CD8-positive, alpha-beta memory T cell (primary cell): ENCODE results near the gene USP47. TPM values are rescaled to one million over a fixed set of nuclear protein-coding genes. Genes with fewer than 3 reads are reported as not detected.

Experiments
- CTCF ChIA-PET: fragments of 350-600 bp; sonication (Branson Sonifier 250); formaldehyde crosslinking; loops from one replicate; lab custom pipeline; 2021; ENCODE audit warnings: antibody characterized with exemption; lab: Charles Lee
- POLR2A ChIA-PET: fragments of 350-600 bp; sonication (Branson Sonifier 250); formaldehyde crosslinking; loops from one replicate; lab custom pipeline; 2021; ENCODE audit warnings: antibody characterized with exemption; lab: Charles Lee
- DNase-seq, 5 donors: peaks; one replicate each; pipeline versions ENCODE4 v3.0.0 to v3.0.0-alpha.2; 2020 to 2022; ENCODE audit warnings: mixed read lengths in 1 of 5
- H3K27ac ChIP-seq: one replicate; pipeline ENCODE4 v1.7.0; 2013; ENCODE audit warnings: low read depth, mild to moderate bottlenecking, low read length, moderate library complexity
- H3K27me3 ChIP-seq: 2 replicates; pipeline ENCODE4 v1.7.0; 2013; ENCODE audit warnings: low read length, mild to moderate bottlenecking; ENCODE audit not compliant: insufficient read depth, poor library complexity, severe bottlenecking
- H3K36me3 ChIP-seq: 2 replicates; pipeline ENCODE4 v1.7.0; 2013; ENCODE audit warnings: mild to moderate bottlenecking, low read length, moderate library complexity; ENCODE audit not compliant: insufficient read depth
- H3K4me1 ChIP-seq: 2 replicates; pipeline ENCODE4 v1.7.0; 2013; ENCODE audit warnings: mild to moderate bottlenecking, low read length, moderate library complexity; ENCODE audit not compliant: insufficient read depth
- H3K4me3 ChIP-seq: 2 replicates; pipeline ENCODE4 v1.7.0; 2013; ENCODE audit warnings: mild to moderate bottlenecking, low read length
- H3K9me3 ChIP-seq: 2 replicates; pipeline ENCODE4 v1.7.0; 2013; ENCODE audit warnings: mild to moderate bottlenecking, low read length
- H3K27ac Mint-ChIP-seq, 8 donors: one replicate each; pipeline ENCODE4 v1.8.0; 2020 to 2021; ENCODE audit warnings: mixed read lengths in 8 of 8, mild to moderate bottlenecking in 6 of 8, inconsistent platforms in 3 of 8, moderate library complexity in 3 of 8
- H3K27me3 Mint-ChIP-seq, 2 donors: one replicate each; pipeline ENCODE4 v1.8.0; 2020 to 2021; ENCODE audit warnings: mixed read lengths in 2 of 2, mild to moderate bottlenecking in 1 of 2, moderate library complexity in 1 of 2
- H3K36me3 Mint-ChIP-seq, 3 donors: one replicate each; pipeline ENCODE4 v1.8.0; 2020 to 2021; ENCODE audit warnings: mixed read lengths in 3 of 3, inconsistent platforms in 1 of 3, mild to moderate bottlenecking in 1 of 3
- H3K4me1 Mint-ChIP-seq, 3 donors: one replicate each; pipeline ENCODE4 v1.8.0; 2020 to 2021; ENCODE audit warnings: mixed read lengths in 3 of 3, inconsistent platforms in 1 of 3, mild to moderate bottlenecking in 1 of 3
- H3K4me3 Mint-ChIP-seq, 7 donors: one replicate each; pipeline ENCODE4 v1.8.0; 2020 to 2021; ENCODE audit warnings: mixed read lengths in 7 of 7, mild to moderate bottlenecking in 6 of 7, moderate library complexity in 4 of 7, inconsistent platforms in 2 of 7
- H3K9me3 Mint-ChIP-seq, 5 donors: one replicate each; pipeline ENCODE4 v1.8.0; 2020 to 2022; ENCODE audit warnings: mixed read lengths in 5 of 5, mild to moderate bottlenecking in 3 of 5, moderate library complexity in 2 of 5, inconsistent platforms in 1 of 5
- polyA plus RNA-seq: library from polyadenylated mRNA; unstranded; fragments of 300-500 nt; fragmentation: Illumina TruSeq; gene quantifications from one replicate; pipeline ENCODE4 v1.2.3, GENCODE V29; 2021
- total RNA-seq, 2 experiments: library from RNA; stranded (reverse); gene quantifications; one replicate each; pipeline ENCODE4 v1.2.3, GENCODE V29; 2021

Gene USP47
- total and polyA plus RNA-seq, 3 experiments from 2014 or later: 47.0 to 53.8 (median 50.2) TPM

DNA sequence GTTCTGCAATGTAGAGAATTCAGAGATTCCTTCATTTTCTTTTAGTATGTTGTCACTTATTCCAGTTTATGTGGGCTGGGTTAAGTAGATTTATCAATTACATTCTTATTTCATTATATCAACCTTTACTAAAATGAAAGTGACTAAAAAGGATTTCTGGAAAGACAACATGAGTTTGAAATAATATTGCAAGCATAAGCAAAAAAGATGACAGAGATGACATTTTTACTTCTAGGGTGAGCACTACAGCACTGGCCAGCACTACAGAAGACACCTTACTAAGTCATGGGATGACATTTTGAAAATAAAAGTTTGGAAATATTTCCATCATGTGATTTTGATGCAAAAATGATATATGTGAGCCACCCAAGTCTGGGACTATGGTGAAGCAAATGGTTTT lies 2.1 kb upstream of the USP47 start:
- Mint-ChIP-seq H3K27ac (peak overlapping the region in 2 of 8 donors; percentile 20 to 87), H3K27me3 (peaks cover 16 to 32% of the 10 kb centered on the region in 2 donors), H3K4me1 (peaks cover 2 to 3% (median 3%) of the 10 kb centered on the region in 3 donors), H3K9me3 (no peaks in the 10 kb centered on the region), H3K36me3 (peaks cover 0 to 5% (median 4%) of the 10 kb centered on the region in 3 donors), H3K4me3 (peak overlapping the region in 1 of 7 donors; percentile 65)
- Histone ChIP-seq H3K9me3 (no peaks in the 10 kb centered on the region), H3K36me3 (no peaks in the 10 kb centered on the region), H3K27ac (no peak overlapping the region), H3K4me3 (no peak overlapping the region), H3K4me1 (peaks cover 11% of the 10 kb centered on the region), H3K27me3 (no peaks in the 10 kb centered on the region)
- POLR2A ChIA-PET: no interaction called here
- CTCF ChIA-PET: no interaction called here
- DNase-seq: no peak

DNA sequence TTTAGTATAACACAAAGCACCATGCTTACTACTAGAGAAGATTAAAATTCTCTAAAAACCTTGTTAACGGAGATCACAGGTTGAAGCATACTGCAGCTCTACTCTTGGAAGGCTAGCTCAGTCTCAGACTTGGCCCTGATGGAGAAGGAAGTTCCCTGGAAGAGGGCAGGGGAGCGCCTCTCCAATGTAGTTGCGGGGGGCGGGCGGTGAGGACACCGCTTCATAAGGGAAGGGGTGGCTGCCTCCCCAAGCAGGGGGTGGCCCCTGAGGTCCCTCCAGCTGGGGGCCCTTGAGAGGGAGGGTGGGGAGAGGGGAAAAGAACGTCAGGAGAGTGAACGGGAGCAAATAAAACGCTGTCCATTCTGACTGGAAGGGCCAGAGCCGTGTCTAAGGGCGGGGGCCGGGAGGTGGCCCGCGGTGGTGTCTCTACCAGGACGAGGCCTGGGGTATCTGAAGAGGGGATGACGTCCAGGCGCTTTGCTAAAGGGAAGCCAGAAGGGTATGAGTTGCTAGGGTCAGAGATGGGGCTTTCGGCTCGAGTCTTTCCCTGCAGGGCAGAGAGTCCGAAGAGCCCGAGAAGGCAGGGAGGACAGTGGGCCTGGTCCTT lies 553 bp upstream of the USP47 start:
- H3K27me3 Mint-ChIP-seq: peaks cover 16 to 22% of the 10 kb centered on the region in 2 donors
- Histone ChIP-seq H3K4me3 (peak overlapping the region; percentile 52), H3K9me3 (no peaks in the 10 kb centered on the region), H3K36me3 (no peaks in the 10 kb centered on the region), H3K4me1 (peaks cover 26% of the 10 kb centered on the region), H3K27ac (peak overlapping the region; percentile 92), H3K27me3 (no peaks in the 10 kb centered on the region)
- CTCF ChIA-PET: interaction anchor here (0.9 to 1.6 kb wide), 7 partner anchors 8 to 41 kb away, joined by 3 to 6 read pairs (median 4); no protein-coding TSS in a partner anchor
- no peak overlapping the region for H3K4me3 Mint-ChIP-seq
- H3K4me1 Mint-ChIP-seq: peaks cover 2 to 3% (median 3%) of the 10 kb centered on the region in 3 donors
- DNase-seq: peak in 1 of 5 donors; percentile 48
- peak overlapping the region in 1 of 8 donors; percentile 83 for H3K27ac Mint-ChIP-seq
- H3K36me3 Mint-ChIP-seq: peaks cover 0 to 4% (median 3%) of the 10 kb centered on the region in 3 donors
- H3K9me3 Mint-ChIP-seq: no peaks in the 10 kb centered on the region
- POLR2A ChIA-PET: interaction anchor here (0.6 to 2.4 kb wide), 4 partner anchors 38 to 1032 kb away, joined by 3 to 15 read pairs (median 3); partner anchors contain the start of gene EIF4G2

DNA sequence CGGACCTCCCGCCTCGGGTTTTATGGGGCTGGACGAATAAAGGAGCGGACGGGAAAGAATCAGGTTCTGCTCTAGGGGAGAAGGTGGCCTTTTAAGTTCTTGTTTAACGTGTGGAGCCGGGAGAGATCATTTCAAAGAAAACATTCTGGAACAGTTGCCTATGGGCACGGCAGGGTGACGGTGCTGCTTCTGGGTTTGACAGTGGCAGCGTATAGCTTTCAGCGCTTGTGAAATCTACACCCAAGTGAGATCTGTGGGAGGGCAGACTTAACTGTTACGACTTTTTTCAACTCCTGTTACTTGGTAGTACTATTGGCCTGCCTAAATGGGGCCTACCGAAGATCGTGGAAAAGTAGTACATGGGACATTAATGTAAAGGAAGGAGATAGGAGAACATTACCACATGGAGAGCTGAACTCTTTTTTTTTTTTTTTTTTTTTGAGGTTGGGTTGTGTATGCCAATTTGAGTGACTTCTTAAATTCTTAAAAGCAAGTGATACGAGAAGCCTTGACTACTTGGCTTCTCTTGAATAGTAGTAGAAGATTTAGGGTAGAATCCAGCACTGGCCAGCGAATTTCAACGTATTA lies 743 bp downstream of the USP47 start:
- peaks cover 0 to 4% (median 0%) of the 10 kb centered on the region in 3 donors for H3K36me3 Mint-ChIP-seq
- H3K9me3 Mint-ChIP-seq: no peaks in the 10 kb centered on the region
- Histone ChIP-seq H3K36me3 (no peaks in the 10 kb centered on the region), H3K27me3 (no peaks in the 10 kb centered on the region), H3K4me1 (peaks cover 39% of the 10 kb centered on the region), H3K9me3 (no peaks in the 10 kb centered on the region), H3K4me3 (peak overlapping the region; percentile 52), H3K27ac (peak overlapping the region; percentile 92)
- CTCF ChIA-PET: interaction anchor here (0.9 to 2.1 kb wide), 7 partner anchors 9 to 34 kb away, joined by 3 to 6 read pairs (median 4); no protein-coding TSS in a partner anchor
- no peak overlapping the region for H3K4me3 Mint-ChIP-seq
- peak; percentile 30 to 79 (median 66) for DNase-seq
- POLR2A ChIA-PET: interaction anchor here (0.5 to 2.4 kb wide), 8 partner anchors 12 to 1033 kb away, joined by 3 to 15 read pairs (median 4); partner anchors contain the start of gene EIF4G2
- peaks cover 12 to 15% of the 10 kb centered on the region in 2 donors for H3K27me3 Mint-ChIP-seq
- H3K27ac Mint-ChIP-seq: no peak overlapping the region
- peaks cover 3 to 12% (median 3%) of the 10 kb centered on the region in 3 donors for H3K4me1 Mint-ChIP-seq

DNA sequence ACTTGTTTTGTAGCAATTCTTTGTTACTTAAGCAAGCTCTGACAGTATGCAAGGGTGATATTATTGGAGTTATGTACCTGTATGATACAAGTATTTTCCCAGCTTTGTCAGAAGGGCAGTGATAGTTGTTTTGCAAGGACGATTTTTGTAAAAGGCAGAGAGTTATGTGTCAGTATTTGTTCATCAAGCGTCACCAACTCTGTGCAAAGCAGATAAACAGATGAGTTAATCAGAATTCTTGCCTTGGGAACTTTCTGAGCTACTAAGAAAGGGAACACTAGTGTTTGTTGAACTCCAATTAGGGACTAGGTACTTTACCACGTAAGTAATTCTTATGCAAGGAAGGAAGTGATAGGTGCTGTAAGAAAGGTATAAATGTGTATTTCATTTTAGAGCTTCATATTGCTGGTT lies 1.4 kb downstream of the USP47 start:
- Mint-ChIP-seq H3K27ac (no peak overlapping the region), H3K9me3 (no peaks in the 10 kb centered on the region), H3K36me3 (peaks cover 0 to 4% (median 0%) of the 10 kb centered on the region in 3 donors), H3K4me1 (peaks cover 3 to 13% (median 5%) of the 10 kb centered on the region in 3 donors), H3K4me3 (no peak overlapping the region), H3K27me3 (peaks cover 10 to 13% of the 10 kb centered on the region in 2 donors)
- peak in 2 of 5 donors; percentile 35 to 60 for DNase-seq
- Histone ChIP-seq H3K27me3 (no peaks in the 10 kb centered on the region), H3K36me3 (no peaks in the 10 kb centered on the region), H3K4me1 (peaks cover 44% of the 10 kb centered on the region), H3K9me3 (no peaks in the 10 kb centered on the region), H3K4me3 (peak overlapping the region; percentile 52), H3K27ac (peak overlapping the region; percentile 92)
- ChIA-PET CTCF (interaction anchor here (0.9 to 2.1 kb wide), 4 partner anchors 11 to 45 kb away, joined by 3 to 5 read pairs (median 4); no protein-coding TSS in a partner anchor), POLR2A (interaction anchor here (0.7 to 2.4 kb wide), 5 partner anchors 11 to 1034 kb away, joined by 3 to 15 read pairs (median 4); partner anchors contain the start of gene EIF4G2)

DNA sequence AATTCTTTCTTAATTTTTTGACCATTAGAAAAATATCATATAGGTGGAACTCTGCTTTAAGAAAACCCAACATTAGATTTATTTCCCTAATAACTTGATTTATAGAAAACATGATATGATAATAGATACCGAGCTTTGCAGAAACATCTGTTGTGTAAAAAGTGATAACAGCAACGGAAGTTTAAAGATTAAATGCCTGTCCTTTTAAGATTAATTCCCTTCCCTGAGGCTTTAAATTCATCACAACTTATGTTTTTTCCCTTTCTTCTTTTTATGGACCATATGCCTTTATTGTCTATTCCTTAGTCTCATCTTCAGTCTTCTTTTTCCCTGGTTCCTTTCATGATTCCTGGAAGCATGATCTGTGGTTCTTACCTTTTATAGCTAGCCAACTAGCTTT lies 1.9 kb downstream of the USP47 start:
- no peak overlapping the region for H3K4me3 Mint-ChIP-seq
- DNase-seq: no peak
- H3K27me3 Mint-ChIP-seq: peaks cover 6 to 11% of the 10 kb centered on the region in 2 donors
- CTCF ChIA-PET: interaction anchor here (0.9 to 2.1 kb wide), 4 partner anchors 11 to 45 kb away, joined by 3 to 5 read pairs (median 4); no protein-coding TSS in a partner anchor
- H3K9me3 Mint-ChIP-seq: no peaks in the 10 kb centered on the region
- H3K36me3 ChIP-seq: no peaks in the 10 kb centered on the region
- peaks cover 4 to 13% (median 8%) of the 10 kb centered on the region in 3 donors for H3K4me1 Mint-ChIP-seq
- no peak overlapping the region for H3K27ac Mint-ChIP-seq
- peak overlapping the region; percentile 52 for H3K4me3 ChIP-seq
- H3K27me3 ChIP-seq: no peaks in the 10 kb centered on the region
- H3K9me3 ChIP-seq: no peaks in the 10 kb centered on the region
- peaks cover 48% of the 10 kb centered on the region for H3K4me1 ChIP-seq
- peaks cover 0 to 4% (median 0%) of the 10 kb centered on the region in 3 donors for H3K36me3 Mint-ChIP-seq
- peak overlapping the region; percentile 92 for H3K27ac ChIP-seq
- POLR2A ChIA-PET: interaction anchor here (0.7 to 2.4 kb wide), 5 partner anchors 11 to 1034 kb away, joined by 3 to 15 read pairs (median 4); partner anchors contain the start of gene EIF4G2

DNA sequence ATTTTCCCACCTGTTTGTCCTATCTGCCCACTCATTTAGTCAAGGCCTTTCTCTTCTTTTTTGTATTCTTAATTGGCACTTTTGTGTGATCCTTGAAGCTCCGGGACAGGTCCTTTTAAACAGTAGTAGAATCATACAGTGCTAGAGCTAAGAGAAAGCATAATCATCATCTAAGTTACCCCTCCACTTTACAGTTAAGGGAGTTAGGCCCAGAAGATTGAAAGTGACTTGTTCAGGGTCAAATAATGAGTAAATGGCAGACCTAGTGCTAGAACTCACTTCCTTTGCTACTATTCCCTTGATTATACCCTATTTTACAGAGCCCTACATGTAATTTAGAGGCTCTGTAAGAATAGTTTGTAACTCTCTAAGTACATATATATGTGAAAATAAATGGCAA lies 2.5 kb downstream of the USP47 start:
- H3K4me1 ChIP-seq: peaks cover 55% of the 10 kb centered on the region
- H3K27ac ChIP-seq: peak overlapping the region; percentile 92
- H3K27ac Mint-ChIP-seq: peak overlapping the region in 1 of 8 donors; percentile 96
- no peaks in the 10 kb centered on the region for H3K9me3 ChIP-seq
- H3K4me1 Mint-ChIP-seq: peaks cover 10 to 19% (median 15%) of the 10 kb centered on the region in 3 donors
- no peaks in the 10 kb centered on the region for H3K27me3 ChIP-seq
- H3K4me3 ChIP-seq: peak overlapping the region; percentile 52
- H3K36me3 ChIP-seq: no peaks in the 10 kb centered on the region
- ChIA-PET POLR2A (no interaction called here), CTCF (interaction anchor here (2.1 kb wide), 1 partner anchor 13 kb away, joined by 5 read pairs; no protein-coding TSS in a partner anchor)
- peaks cover 0 to 6% of the 10 kb centered on the region in 2 donors for H3K27me3 Mint-ChIP-seq
- no peak overlapping the region for H3K4me3 Mint-ChIP-seq
- peaks cover 0 to 4% (median 0%) of the 10 kb centered on the region in 3 donors for H3K36me3 Mint-ChIP-seq
- no peaks in the 10 kb centered on the region for H3K9me3 Mint-ChIP-seq
- no peak for DNase-seq

DNA sequence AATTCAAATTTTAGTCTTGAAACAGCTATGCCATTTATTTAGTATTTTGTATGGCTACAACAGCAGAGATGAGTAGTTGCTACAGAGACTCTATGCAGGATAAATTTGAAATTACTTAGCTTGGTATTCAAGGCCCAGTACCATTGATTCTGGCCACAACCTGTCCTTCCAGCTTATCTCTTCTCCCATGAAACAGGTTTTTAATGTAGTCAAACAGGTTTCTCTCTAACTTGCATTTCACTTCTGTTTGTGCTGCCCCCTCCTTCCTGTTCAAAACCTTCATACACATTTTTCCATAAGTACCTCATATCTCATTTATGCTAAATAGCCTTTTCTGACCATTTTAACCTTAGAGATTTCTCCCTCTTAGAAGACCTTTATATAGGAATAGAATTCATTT lies 3.3 kb downstream of the USP47 start:
- Histone ChIP-seq H3K27ac (peak overlapping the region; percentile 92), H3K27me3 (no peaks in the 10 kb centered on the region), H3K9me3 (no peaks in the 10 kb centered on the region), H3K36me3 (no peaks in the 10 kb centered on the region), H3K4me3 (peak overlapping the region; percentile 8), H3K4me1 (peaks cover 63% of the 10 kb centered on the region)
- CTCF ChIA-PET: interaction anchor here (1.0 to 1.9 kb wide), 4 partner anchors 9 to 817 kb away, joined by 3 to 4 read pairs (median 4); no protein-coding TSS in a partner anchor
- Mint-ChIP-seq H3K36me3 (peaks cover 0 to 4% (median 0%) of the 10 kb centered on the region in 3 donors), H3K4me3 (peak overlapping the region in 1 of 7 donors; percentile 60), H3K27ac (peak overlapping the region in 3 of 8 donors; percentile 79 to 96 (median 90)), H3K4me1 (peaks cover 18 to 27% (median 23%) of the 10 kb centered on the region in 3 donors), H3K27me3 (peaks cover 0 to 6% of the 10 kb centered on the region in 2 donors), H3K9me3 (no peaks in the 10 kb centered on the region)
- POLR2A ChIA-PET: no interaction called here
- no peak for DNase-seq
